Neuronal stem cell (in vitro differentiated cells): ENCODE data around the gene LRP1B.

Source experiments
- DNase-seq: peaks from one replicate; pipeline ENCODE4 v3.0.0-alpha.2; 2013; ENCODE audit warnings: low spot score
- H2AFZ ChIP-seq: one replicate; pipeline ENCODE4 v1.6.1; 2013; ENCODE audit warnings: mild to moderate bottlenecking, low read length, inconsistent platforms
- H2AK5ac ChIP-seq: 2 replicates; pipeline ENCODE4 v1.6.1; 2013; ENCODE audit warnings: low read depth, mild to moderate bottlenecking, inconsistent platforms, low read length, moderate library complexity, mixed read lengths
- H2BK120ac ChIP-seq: 2 replicates; pipeline ENCODE4 v1.6.1; 2013; ENCODE audit warnings: low read depth, mild to moderate bottlenecking, inconsistent platforms, low read length, moderate library complexity, mixed read lengths
- H2BK12ac ChIP-seq: one replicate; pipeline ENCODE4 v1.6.1; 2013; ENCODE audit warnings: low read length, inconsistent platforms
- H2BK15ac ChIP-seq: 2 replicates; pipeline ENCODE4 v1.6.1; 2013; ENCODE audit warnings: mild to moderate bottlenecking, low read length, inconsistent platforms, mixed read lengths
- H2BK5ac ChIP-seq: one replicate; pipeline ENCODE4 v1.6.1; 2013; ENCODE audit warnings: inconsistent platforms, mild to moderate bottlenecking, low read length, moderate library complexity
- H3K14ac ChIP-seq: one replicate; pipeline ENCODE4 v1.6.1; 2013; ENCODE audit warnings: low read length, inconsistent platforms
- H3K18ac ChIP-seq: 2 replicates; pipeline ENCODE4 v1.6.1; 2013; ENCODE audit warnings: low read length, inconsistent platforms
- H3K23ac ChIP-seq: 2 replicates; pipeline ENCODE4 v1.6.1; 2013; ENCODE audit warnings: low read depth, mild to moderate bottlenecking, mixed read lengths, low read length, inconsistent platforms; ENCODE audit not compliant: poor library complexity
- H3K27ac ChIP-seq: replicated peaks from 3 replicates; pipeline ENCODE4 v1.5.1; 2013; ENCODE audit warnings: low read length, inconsistent platforms
- H3K27me3 ChIP-seq, 3 experiments: 2 replicates each; pipeline ENCODE4 v1.6.1; 2013; ENCODE audit warnings: low read length in 3 of 3, mild to moderate bottlenecking in 2 of 3, inconsistent platforms in 1 of 3, low read depth in 1 of 3, mixed read lengths in 1 of 3, moderate library complexity in 1 of 3; ENCODE audit not compliant: control insufficient read depth in 3 of 3, insufficient read depth in 3 of 3
- H3K36me3 ChIP-seq, 2 donors: replicated peaks in 1 of 2; 2 replicates each; pipeline ENCODE4 v1.6.1; 2013; ENCODE audit warnings: low read length in 2 of 2; ENCODE audit not compliant: control insufficient read depth in 2 of 2, insufficient read depth in 2 of 2
- H3K4ac ChIP-seq: 2 replicates; pipeline ENCODE4 v1.6.1; 2013; ENCODE audit warnings: inconsistent platforms, mild to moderate bottlenecking, low read length, moderate library complexity
- H3K4me1 ChIP-seq, 2 donors: 1 replicate in 1 of 2; 2 replicates in 1 of 2; pipeline ENCODE4 v1.6.1; 2013; ENCODE audit warnings: low read length in 2 of 2, low read depth in 1 of 2; ENCODE audit not compliant: control insufficient read depth in 2 of 2, insufficient read depth in 1 of 2
- H3K4me2 ChIP-seq: one replicate; pipeline ENCODE4 v1.6.1; 2013; ENCODE audit warnings: mild to moderate bottlenecking, low read length, inconsistent platforms; ENCODE audit not compliant: insufficient read depth, poor library complexity, severe bottlenecking
- H3K4me3 ChIP-seq, 2 donors: 2 replicates each; pipeline ENCODE4 v1.5.1; 2013; ENCODE audit warnings: low read length in 2 of 2, mild to moderate bottlenecking in 2 of 2, inconsistent platforms in 1 of 2, moderate library complexity in 1 of 2
- H3K79me1 ChIP-seq: one replicate; pipeline ENCODE4 v1.6.1; 2013; ENCODE audit warnings: low read depth, mild to moderate bottlenecking, inconsistent platforms, low read length, moderate library complexity
- H3K9ac ChIP-seq: one replicate; pipeline ENCODE4 v1.6.1; 2013; ENCODE audit warnings: mild to moderate bottlenecking, low read depth, low read length, inconsistent platforms; ENCODE audit not compliant: poor library complexity
- H3K9me3 ChIP-seq, 2 donors: replicated peaks in 1 of 2; 2 replicates each; pipeline versions ENCODE3 to v1.6.1; 2013; ENCODE audit warnings: low read length in 2 of 2, mild to moderate bottlenecking in 2 of 2, inconsistent platforms in 1 of 2, low read depth in 1 of 2, mixed read lengths in 1 of 2, moderate library complexity in 1 of 2; ENCODE audit not compliant: control insufficient read depth in 2 of 2, insufficient read depth in 1 of 2
- H4K8ac ChIP-seq: one replicate; pipeline ENCODE4 v1.6.1; 2013; ENCODE audit warnings: low read depth, mild to moderate bottlenecking, inconsistent platforms, low read length, moderate library complexity
- H4K91ac ChIP-seq: one replicate; pipeline ENCODE4 v1.6.1; 2013; ENCODE audit warnings: low read length, low read depth, mild to moderate bottlenecking, inconsistent platforms; ENCODE audit not compliant: poor library complexity
- WGBS, 2 donors: extraction: QIAGEN DNeasy Blood & Tissue Kit; methylation state at CpG; one replicate each; pipeline ENCODE4 v1.1.7; 2013; ENCODE audit warnings: missing lambda C conversion rate in 2 of 2, mixed read lengths in 1 of 2; ENCODE audit not compliant: insufficient read length in 2 of 2, insufficient replicate concordance in 1 of 2; ENCODE audit errors: extremely low coverage in 2 of 2; 5-methylcytosine and 5-hydroxymethylcytosine counted together

Gene LRP1B

GRCh38 chr2:141911485-141912066 is 219.2 kb downstream of the LRP1B start:
- DNase-seq: peak; percentile 17
- Histone ChIP-seq H3K36me3 (no peaks in the 10 kb centered on the region), H3K9me3 (no peaks in the 10 kb centered on the region), H2AK5ac (no peak overlapping the region), H2AFZ (no peak overlapping the region), H3K18ac (no peak overlapping the region), H3K27ac (no peak overlapping the region), H3K14ac (no peak overlapping the region), H3K4me3 (no peak overlapping the region), H3K23ac (no peak overlapping the region), H4K91ac (no peak overlapping the region), H3K4me2 (no peak overlapping the region), H3K4me1 (no peaks in the 10 kb centered on the region), H2BK5ac (no peak overlapping the region), H2BK120ac (no peak overlapping the region), H3K4ac (no peak overlapping the region), H3K79me1 (no peaks in the 10 kb centered on the region), H4K8ac (no peak overlapping the region), H2BK15ac (no peak overlapping the region), H3K9ac (no peak overlapping the region), H2BK12ac (no peak overlapping the region), H3K27me3 (no peaks in the 10 kb centered on the region)
- WGBS, 2 donors: no CpG with 5 or more reads among the region's 2 CpGs

DNA sequence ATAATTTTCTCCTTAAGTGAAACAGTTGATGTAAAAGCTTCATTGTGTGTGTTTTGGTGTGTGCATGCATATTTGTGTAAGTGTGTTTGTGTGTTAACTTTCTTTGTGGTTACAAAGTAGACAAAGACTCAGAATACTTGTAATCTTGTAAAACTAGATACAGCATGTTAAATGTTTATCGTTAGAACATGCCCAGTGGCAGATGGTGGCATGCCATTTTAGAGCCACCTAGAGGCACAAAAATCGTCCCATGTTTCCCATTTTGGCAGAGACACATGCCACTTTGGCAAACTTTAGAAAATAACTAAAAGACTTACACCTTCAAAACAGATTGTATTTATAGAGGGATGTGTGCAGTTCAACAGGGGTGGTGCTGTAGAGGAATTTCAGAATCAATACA is 224.1 kb downstream of the LRP1B start:
- Histone ChIP-seq H3K23ac (no peak overlapping the region), H3K4ac (no peak overlapping the region), H3K18ac (no peak overlapping the region), H3K14ac (no peak overlapping the region), H2BK5ac (no peak overlapping the region), H3K4me1 (no peaks in the 10 kb centered on the region), H3K9me3 (no peaks in the 10 kb centered on the region), H3K27ac (no peak overlapping the region), H2BK15ac (no peak overlapping the region), H4K8ac (no peak overlapping the region), H3K36me3 (no peaks in the 10 kb centered on the region), H3K27me3 (no peaks in the 10 kb centered on the region), H2BK12ac (no peak overlapping the region), H2AK5ac (no peak overlapping the region), H2AFZ (no peak overlapping the region), H3K4me2 (no peak overlapping the region), H3K4me3 (no peak overlapping the region), H4K91ac (no peak overlapping the region), H3K9ac (no peak overlapping the region), H2BK120ac (no peak overlapping the region), H3K79me1 (no peaks in the 10 kb centered on the region)
- no peak for DNase-seq
- WGBS, 2 donors: no CpG with 5 or more reads among the region's 2 CpGs

DNA sequence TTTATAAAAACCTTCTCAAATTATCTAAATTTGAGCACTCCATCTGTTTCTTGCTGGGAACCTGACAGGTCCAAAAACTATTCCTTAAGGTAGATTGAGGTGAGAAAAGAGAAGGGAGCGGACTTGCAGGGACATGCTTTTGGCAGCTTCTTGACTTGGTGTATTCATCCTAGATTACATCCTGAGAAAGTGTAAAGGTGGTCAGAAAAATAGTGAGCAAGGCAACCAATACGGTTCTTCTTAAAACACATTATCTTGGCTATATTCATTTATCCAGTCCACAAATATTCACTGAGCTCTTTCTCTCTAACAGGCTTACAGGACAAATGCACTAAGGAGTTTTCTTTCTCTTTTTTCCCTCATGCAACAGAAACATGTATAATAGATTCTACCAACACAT is 230.0 kb downstream of the LRP1B start:
- WGBS, 2 donors: no CpG with 5 or more reads among the region's 2 CpGs

GRCh38 chr2:141899740-141900139 is 231.1 kb downstream of the LRP1B start:
- Histone ChIP-seq H2AFZ (no peak overlapping the region), H2BK12ac (no peak overlapping the region), H4K91ac (no peak overlapping the region), H3K4me2 (no peak overlapping the region), H2BK120ac (no peak overlapping the region), H2AK5ac (no peak overlapping the region), H3K4me3 (no peak overlapping the region), H3K27me3 (no peaks in the 10 kb centered on the region), H4K8ac (no peak overlapping the region), H3K27ac (no peak overlapping the region), H2BK5ac (no peak overlapping the region), H3K79me1 (no peaks in the 10 kb centered on the region), H2BK15ac (no peak overlapping the region), H3K14ac (no peak overlapping the region), H3K4ac (no peak overlapping the region), H3K4me1 (no peaks in the 10 kb centered on the region), H3K9ac (no peak overlapping the region), H3K9me3 (no peaks in the 10 kb centered on the region), H3K36me3 (no peaks in the 10 kb centered on the region), H3K18ac (no peak overlapping the region), H3K23ac (no peak overlapping the region)
- no peak for DNase-seq
- WGBS, 2 donors: no CpG with 5 or more reads among the region's 4 CpGs

More for the DNA sequence above, 230.0 kb downstream of the LRP1B start:
- no peak overlapping the region for H3K18ac ChIP-seq
- no peak overlapping the region for H2AK5ac ChIP-seq
- DNase-seq: no peak
- H3K36me3 ChIP-seq: no peaks in the 10 kb centered on the region
- no peaks in the 10 kb centered on the region for H3K4me1 ChIP-seq
- H3K14ac ChIP-seq: no peak overlapping the region
- no peak overlapping the region for H3K23ac ChIP-seq
- H2BK15ac ChIP-seq: no peak overlapping the region
- H2BK120ac ChIP-seq: no peak overlapping the region
- no peak overlapping the region for H3K27ac ChIP-seq
- no peak overlapping the region for H3K9ac ChIP-seq
- H3K4ac ChIP-seq: no peak overlapping the region
- no peaks in the 10 kb centered on the region for H3K9me3 ChIP-seq
- no peaks in the 10 kb centered on the region for H3K79me1 ChIP-seq
- no peak overlapping the region for H3K4me2 ChIP-seq
- no peak overlapping the region for H4K91ac ChIP-seq
- H2BK5ac ChIP-seq: no peak overlapping the region
- H2AFZ ChIP-seq: peak overlapping the region; percentile 51
- no peak overlapping the region for H3K4me3 ChIP-seq
- H4K8ac ChIP-seq: no peak overlapping the region
- no peak overlapping the region for H2BK12ac ChIP-seq
- no peaks in the 10 kb centered on the region for H3K27me3 ChIP-seq
